Natural killer cell (primary cell): ENCODE measurements around the gene OSBP. TPM values are rescaled to one million over a fixed set of nuclear protein-coding genes. Genes with fewer than 3 reads are reported as not detected.

ENCODE experiments used
- ATAC-seq, 3 donors: fragments of 150-1000 bp in 2 of 3; fragments of 200-7000 bp in 1 of 3; cut with Tn5 transposase; 1 replicate in 1 of 3; 2 replicates in 2 of 3; pipeline ENCODE4 v1.10.0; 2021; ENCODE audit warnings: mild to moderate bottlenecking in 2 of 3, moderate library complexity in 2 of 3
- DNase-seq, 2 donors: peaks; one replicate each; pipeline versions ENCODE4 v3.0.0 to v3.0.0-alpha.2; 2013 to 2021; ENCODE audit warnings: mixed read lengths in 1 of 2
- H3K27ac ChIP-seq: one replicate; pipeline ENCODE4 v1.5.1; 2013; ENCODE audit warnings: mild to moderate bottlenecking, low read length
- H3K27me3 ChIP-seq: one replicate; pipeline ENCODE4 v1.6.1; 2013; ENCODE audit warnings: low read length; ENCODE audit not compliant: control insufficient read depth, insufficient read depth
- H3K36me3 ChIP-seq: one replicate; pipeline ENCODE4 v1.6.1; 2013; ENCODE audit warnings: low read length; ENCODE audit not compliant: control insufficient read depth, insufficient read depth
- H3K4me1 ChIP-seq: one replicate; pipeline ENCODE4 v1.6.1; 2013; ENCODE audit warnings: low read length; ENCODE audit not compliant: control insufficient read depth, insufficient read depth
- H3K4me3 ChIP-seq: one replicate; pipeline ENCODE4 v1.5.1; 2013; ENCODE audit warnings: low read length
- H3K9me3 ChIP-seq: one replicate; pipeline ENCODE4 v1.6.1; 2013; ENCODE audit warnings: low read length; ENCODE audit not compliant: control insufficient read depth, insufficient read depth
- H3K27ac Mint-ChIP-seq, 2 donors: one replicate each; pipeline ENCODE4 v1.8.0; 2022; ENCODE audit warnings: mild to moderate bottlenecking in 2 of 2, mixed read lengths in 2 of 2, moderate library complexity in 1 of 2
- H3K27me3 Mint-ChIP-seq, 2 donors: one replicate each; pipeline ENCODE4 v1.8.0; 2022; ENCODE audit warnings: low read depth in 2 of 2, mixed read lengths in 2 of 2
- H3K36me3 Mint-ChIP-seq: one replicate; pipeline ENCODE4 v1.8.0; 2022; ENCODE audit warnings: mixed read lengths
- H3K4me1 Mint-ChIP-seq, 2 donors: one replicate each; pipeline ENCODE4 v1.8.0; 2022; ENCODE audit warnings: mixed read lengths in 2 of 2
- H3K4me3 Mint-ChIP-seq: one replicate; pipeline ENCODE4 v1.8.0; 2022; ENCODE audit warnings: mild to moderate bottlenecking, moderate library complexity, mixed read lengths
- H3K9me3 Mint-ChIP-seq, 2 donors: one replicate each; pipeline ENCODE4 v1.8.0; 2022; ENCODE audit warnings: mixed read lengths in 2 of 2
- CTCF ChIP-seq: fragments of 200-600 bp; IDR thresholded peaks from one replicate; pipeline ENCODE4 v1.8.0; 2022; ENCODE audit warnings: antibody characterized with exemption
- WGBS: methylation state at CpG from one replicate; pipeline ENCODE4 v1.1.7; 2013; ENCODE audit warnings: missing lambda C conversion rate; ENCODE audit not compliant: insufficient coverage; 5-methylcytosine and 5-hydroxymethylcytosine counted together
- intact Hi-C: fragments of 100-400 bp; cut with micrococcal nuclease; formaldehyde crosslinking; loops from one replicate; pipeline ENCODE4 v1.14.2; 2022
- total RNA-seq, 4 donors: library from RNA; stranded (reverse); fragments of 120-200 nt in 1 of 4; gene quantifications; one replicate each; pipeline versions ENCODE4 v1.2.3 to v1.2.4, GENCODE V29; 2013 to 2022

Gene OSBP
- total RNA-seq, 3 donors from 2014 or later (not counting 1 experiment from before 2014, with no cell fraction given): 40.5 to 58.5 (median 51.3) TPM

- H3K36me3 Mint-ChIP-seq: peaks cover 32% of the 10 kb centered on the region
- H3K4me3 ChIP-seq: no peak overlapping the region
- DNase-seq (no peak), ATAC-seq (no peak)
- 96% methylated on average over 3 of the region's 4 CpGs for WGBS
- no peak overlapping the region for H3K4me3 Mint-ChIP-seq
- H3K36me3 ChIP-seq: peaks cover 79% of the 10 kb centered on the region
- no peaks in the 10 kb centered on the region for H3K9me3 Mint-ChIP-seq
- H3K27ac ChIP-seq: no peak overlapping the region
- H3K4me1 ChIP-seq: no peaks in the 10 kb centered on the region
- H3K27me3 ChIP-seq: no peaks in the 10 kb centered on the region
- H3K4me1 Mint-ChIP-seq: peaks cover 12 to 18% of the 10 kb centered on the region in 2 donors
- TF ChIP-seq CTCF: no peak
- H3K9me3 ChIP-seq: no peaks in the 10 kb centered on the region
- intact Hi-C loops: no loop called here
- no peak overlapping the region for H3K27ac Mint-ChIP-seq
- no peaks in the 10 kb centered on the region for H3K27me3 Mint-ChIP-seq
These were observed 14.9 kb downstream of the OSBP start for GRCh38 chr11:59600636-59601035.

GRCh38 chr11:59600234-59600633 lies 15.3 kb downstream of the OSBP start:
- H3K4me3 Mint-ChIP-seq: no peak overlapping the region
- no peaks in the 10 kb centered on the region for H3K9me3 ChIP-seq
- DNase-seq (no peak), ATAC-seq (no peak)
- H3K27me3 Mint-ChIP-seq: no peaks in the 10 kb centered on the region
- intact Hi-C loops: no loop called here
- H3K27ac Mint-ChIP-seq: no peak overlapping the region
- 100% methylated on average over 2 of the region's 2 CpGs for WGBS
- peaks cover 12 to 18% of the 10 kb centered on the region in 2 donors for H3K4me1 Mint-ChIP-seq
- no peaks in the 10 kb centered on the region for H3K4me1 ChIP-seq
- H3K4me3 ChIP-seq: no peak overlapping the region
- H3K36me3 ChIP-seq: peaks cover 75% of the 10 kb centered on the region
- H3K27ac ChIP-seq: no peak overlapping the region
- H3K9me3 Mint-ChIP-seq: no peaks in the 10 kb centered on the region
- H3K36me3 Mint-ChIP-seq: peaks cover 32% of the 10 kb centered on the region
- no peaks in the 10 kb centered on the region for H3K27me3 ChIP-seq
- no peak for TF ChIP-seq CTCF

- H3K4me1 Mint-ChIP-seq: peaks cover 10 to 16% of the 10 kb centered on the region in 2 donors
- H3K27ac ChIP-seq: no peak overlapping the region
- no peak overlapping the region for H3K4me3 ChIP-seq
- no peaks in the 10 kb centered on the region for H3K27me3 ChIP-seq
- peaks cover 79% of the 10 kb centered on the region for H3K36me3 ChIP-seq
- H3K9me3 ChIP-seq: no peaks in the 10 kb centered on the region
- DNase-seq (no peak), ATAC-seq (no peak)
- WGBS: no CpG with 5 or more reads among the region's 1 CpG
- intact Hi-C loops: no loop called here
- peaks cover 32% of the 10 kb centered on the region for H3K36me3 Mint-ChIP-seq
- H3K9me3 Mint-ChIP-seq: no peaks in the 10 kb centered on the region
- H3K4me3 Mint-ChIP-seq: no peak overlapping the region
- no peaks in the 10 kb centered on the region for H3K4me1 ChIP-seq
- no peak for TF ChIP-seq CTCF
- no peaks in the 10 kb centered on the region for H3K27me3 Mint-ChIP-seq
- no peak overlapping the region for H3K27ac Mint-ChIP-seq
These were observed 16.6 kb downstream of the OSBP start for GRCh38 chr11:59598961-59599360.

- peaks cover 0 to 5% of the 10 kb centered on the region in 2 donors for H3K4me1 Mint-ChIP-seq
- no peak for TF ChIP-seq CTCF
- no peak overlapping the region for H3K4me3 Mint-ChIP-seq
These were observed 31.3 kb downstream of the OSBP start for GRCh38 chr11:59584294-59584693.

More at GRCh38 chr11:59584294-59584693, 31.3 kb downstream of the OSBP start:
- no peak overlapping the region for H3K27ac ChIP-seq
- no peak for DNase-seq
- no peak for ATAC-seq
- H3K36me3 Mint-ChIP-seq: peaks cover 48% of the 10 kb centered on the region
- peaks cover 53% of the 10 kb centered on the region for H3K36me3 ChIP-seq
- peak overlapping the region in 1 of 2 donors; percentile 40 for H3K27ac Mint-ChIP-seq
- H3K9me3 Mint-ChIP-seq: peaks cover 4 to 7% of the 10 kb centered on the region in 2 donors
- no peaks in the 10 kb centered on the region for H3K27me3 ChIP-seq
- WGBS: 88% methylated on average over 2 of the region's 2 CpGs
- intact Hi-C loops: no loop called here
- no peaks in the 10 kb centered on the region for H3K27me3 Mint-ChIP-seq
- peaks cover 7% of the 10 kb centered on the region for H3K9me3 ChIP-seq
- H3K4me3 ChIP-seq: no peak overlapping the region
- no peaks in the 10 kb centered on the region for H3K4me1 ChIP-seq
